Stimulated activated CD8-positive, alpha-beta memory T cell treated with anti-CD3 and anti-CD28 coated beads, Interleukin-12 subunit alpha, Interleukin-12 subunit beta, amount 100 ng/mL, for 24 hours (primary cell): Measurements from ENCODE around the gene CSF3R.

Experiments used
- DNase-seq: peaks from one replicate; pipeline ENCODE4 v3.0.0-alpha.2; 2020; ENCODE audit errors: extremely low read depth

Gene CSF3R

GRCh38 chr1:36482724-36483388, at the start of gene CSF3R:
Gene CSF3R, minus strand, starts transcription at chr1:36482913. Its CDS starts 3,417 bp downstream, at chr1:36479496.
- DNase-seq = no peak

- DNase-seq = no peak
Observed at GRCh38 chr1:36531833-36532232, 49.1 kb upstream of the CSF3R start.

GRCh38 chr1:36530791-36531190, 48.1 kb upstream of the CSF3R start:
- DNase-seq = no peak

GRCh38 chr1:36530261-36530660, 47.5 kb upstream of the CSF3R start:
- no peak for DNase-seq

- DNase-seq = no peak
Observed at GRCh38 chr1:36529769-36530260, 47.1 kb upstream of the CSF3R start.

GRCh38 chr1:36528361-36529349, 45.9 kb upstream of the CSF3R start:
- DNase-seq = no peak

GRCh38 chr1:36525166-36525565, 42.5 kb upstream of the CSF3R start:
- DNase-seq = no peak

- DNase-seq = no peak
Observed at GRCh38 chr1:36524359-36525062, 41.8 kb upstream of the CSF3R start.

- no peak for DNase-seq
Observed at GRCh38 chr1:36523850-36524249, 41.1 kb upstream of the CSF3R start.

GRCh38 chr1:36523230-36523495, 40.5 kb upstream of the CSF3R start:
- no peak for DNase-seq

GRCh38 chr1:36522461-36523229, 39.9 kb upstream of the CSF3R start:
- DNase-seq = no peak

- DNase-seq = no peak
Observed at GRCh38 chr1:36522021-36522420, 39.3 kb upstream of the CSF3R start.

- DNase-seq = no peak
Observed at GRCh38 chr1:36520771-36521420, 38.2 kb upstream of the CSF3R start.

- no peak for DNase-seq
Observed at GRCh38 chr1:36520056-36520455, 37.3 kb upstream of the CSF3R start.

GRCh38 chr1:36517011-36517771, 34.5 kb upstream of the CSF3R start:
- DNase-seq = no peak

- DNase-seq = no peak
Observed at GRCh38 chr1:36516372-36517010, 33.8 kb upstream of the CSF3R start.

- DNase-seq = no peak
Observed at GRCh38 chr1:36515315-36516138, 32.8 kb upstream of the CSF3R start.

- no peak for DNase-seq
Observed at GRCh38 chr1:36514501-36514900, 31.8 kb upstream of the CSF3R start.
